Hematopoietic multipotent progenitor cell treated with erythropoietin and hydrocortisone succinate and interleukin-3 and kit ligand, for 17 days (in vitro differentiated cells): ENCODE data around the gene ZNF827.

Source experiments
- DNase-seq: peaks from one replicate; pipeline ENCODE4 v3.0.0-alpha.2; 2015; ENCODE audit warnings: low spot score

The ZNF827 gene, protein sequence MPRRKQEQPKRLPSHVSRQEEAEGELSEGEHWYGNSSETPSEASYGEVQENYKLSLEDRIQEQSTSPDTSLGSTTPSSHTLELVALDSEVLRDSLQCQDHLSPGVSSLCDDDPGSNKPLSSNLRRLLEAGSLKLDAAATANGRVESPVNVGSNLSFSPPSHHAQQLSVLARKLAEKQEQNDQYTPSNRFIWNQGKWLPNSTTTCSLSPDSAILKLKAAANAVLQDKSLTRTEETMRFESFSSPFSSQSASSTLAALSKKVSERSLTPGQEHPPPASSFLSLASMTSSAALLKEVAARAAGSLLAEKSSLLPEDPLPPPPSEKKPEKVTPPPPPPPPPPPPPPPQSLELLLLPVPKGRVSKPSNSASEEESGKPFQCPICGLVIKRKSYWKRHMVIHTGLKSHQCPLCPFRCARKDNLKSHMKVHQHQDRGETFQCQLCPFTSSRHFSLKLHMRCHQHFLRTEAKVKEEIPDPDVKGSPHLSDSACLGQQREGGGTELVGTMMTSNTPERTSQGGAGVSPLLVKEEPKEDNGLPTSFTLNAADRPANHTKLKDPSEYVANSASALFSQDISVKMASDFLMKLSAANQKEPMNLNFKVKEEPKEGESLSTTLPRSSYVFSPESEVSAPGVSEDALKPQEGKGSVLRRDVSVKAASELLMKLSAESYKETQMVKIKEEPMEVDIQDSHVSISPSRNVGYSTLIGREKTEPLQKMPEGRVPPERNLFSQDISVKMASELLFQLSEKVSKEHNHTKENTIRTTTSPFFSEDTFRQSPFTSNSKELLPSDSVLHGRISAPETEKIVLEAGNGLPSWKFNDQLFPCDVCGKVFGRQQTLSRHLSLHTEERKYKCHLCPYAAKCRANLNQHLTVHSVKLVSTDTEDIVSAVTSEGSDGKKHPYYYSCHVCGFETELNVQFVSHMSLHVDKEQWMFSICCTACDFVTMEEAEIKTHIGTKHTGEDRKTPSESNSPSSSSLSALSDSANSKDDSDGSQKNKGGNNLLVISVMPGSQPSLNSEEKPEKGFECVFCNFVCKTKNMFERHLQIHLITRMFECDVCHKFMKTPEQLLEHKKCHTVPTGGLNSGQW

DNA sequence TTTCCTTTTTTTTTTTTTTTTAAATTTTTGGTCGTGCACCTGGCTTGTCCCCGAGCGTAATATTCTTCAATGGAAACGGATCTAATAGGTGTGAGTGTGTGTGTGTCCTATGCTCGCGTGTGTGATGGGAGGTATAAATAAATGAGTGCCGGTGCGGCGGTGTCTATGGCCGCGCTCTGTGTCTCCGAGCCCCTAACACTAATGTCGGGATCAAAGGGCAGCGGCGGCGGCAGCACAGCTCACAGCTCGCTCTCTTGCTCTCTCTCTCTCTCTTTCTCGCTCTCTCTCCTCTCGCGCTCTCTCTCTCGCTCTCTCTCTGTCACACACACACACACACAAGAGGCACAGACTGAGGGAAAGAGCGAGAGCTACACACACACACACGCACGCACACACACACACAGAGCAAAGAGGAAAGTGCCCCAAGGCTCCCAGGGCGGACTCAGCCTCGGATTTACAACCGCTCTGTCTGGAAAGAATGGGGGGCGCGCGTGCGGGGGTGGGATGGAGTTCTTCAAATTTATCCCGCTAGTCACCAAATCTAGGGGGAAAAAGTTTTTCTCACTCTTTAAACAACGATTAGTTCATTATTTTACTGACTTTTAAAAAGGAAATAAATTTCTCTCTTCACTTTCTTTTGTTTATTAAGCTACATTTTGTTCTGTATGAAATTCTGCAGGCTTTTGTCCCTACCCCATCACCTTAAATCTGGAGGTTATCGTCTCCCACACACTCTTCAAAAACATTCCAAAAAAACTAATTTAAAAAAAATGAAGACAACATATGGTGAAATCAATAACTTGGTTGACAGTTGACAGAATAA, at the start of gene ZNF827:
TSS of gene ZNF827 (minus strand) at position 206 of the 823 bp plus-strand sequence. CDS start 416 bp downstream, outside the sequence.
- no peak for DNase-seq

DNA sequence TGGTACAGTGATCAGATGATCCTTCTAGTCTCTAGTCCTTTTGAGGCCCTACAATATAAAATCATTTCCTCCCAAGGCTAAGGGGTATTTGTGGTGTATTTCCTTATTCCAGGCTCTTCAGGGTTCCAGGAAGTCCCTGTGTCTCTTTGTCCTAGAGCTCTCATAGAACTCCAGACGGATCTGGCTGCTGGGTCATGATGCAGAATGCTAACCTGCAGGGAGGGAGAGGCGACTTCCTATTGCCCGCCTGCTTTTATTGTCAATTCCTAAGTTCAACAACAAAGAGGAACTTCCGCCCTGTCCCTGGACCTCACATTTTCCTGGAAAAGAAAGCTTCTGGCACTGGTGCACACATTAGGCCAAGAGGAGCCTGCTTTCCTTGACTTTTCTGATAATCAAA, 45.9 kb upstream of the ZNF827 start:
- DNase-seq, result no peak

DNA sequence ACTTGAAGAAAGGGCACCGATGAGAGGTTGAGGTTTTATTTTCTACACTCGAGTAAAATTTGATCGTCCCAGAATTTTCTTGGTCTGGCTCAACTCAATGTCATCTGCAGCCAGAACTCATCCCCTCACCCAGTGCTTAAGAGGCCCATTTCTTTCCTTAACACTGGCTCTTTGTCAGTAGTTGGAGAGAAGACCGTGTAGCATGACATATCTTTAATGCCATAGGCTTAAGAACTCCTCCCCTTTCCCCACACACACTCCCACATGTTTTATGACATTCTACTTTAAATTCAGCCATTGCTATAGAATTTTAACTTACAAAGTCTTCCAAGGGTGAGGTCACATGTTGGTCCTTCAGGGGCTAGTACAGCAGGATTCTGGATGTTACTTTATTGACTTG, 44.2 kb upstream of the ZNF827 start:
- DNase-seq, result no peak

DNA sequence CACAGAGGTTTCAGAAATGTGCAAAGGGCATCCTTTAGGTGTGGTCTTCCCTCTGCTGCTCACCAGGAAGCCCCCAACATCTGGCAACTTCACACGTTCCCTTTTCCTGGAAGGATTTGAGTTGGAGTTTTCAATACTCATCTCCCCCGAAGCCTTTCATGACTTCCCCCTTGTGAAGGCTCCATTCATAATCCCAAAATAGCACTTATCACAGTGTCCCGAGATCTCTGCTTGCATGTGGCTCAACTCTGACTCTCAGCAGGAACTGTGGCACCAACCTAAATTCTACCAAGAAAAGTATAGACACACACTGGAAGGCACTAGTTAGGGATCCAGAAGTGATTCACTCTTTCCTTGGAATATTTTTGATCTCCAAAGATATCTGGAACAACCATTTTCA, 40.5 kb upstream of the ZNF827 start:
- no peak for DNase-seq

DNA sequence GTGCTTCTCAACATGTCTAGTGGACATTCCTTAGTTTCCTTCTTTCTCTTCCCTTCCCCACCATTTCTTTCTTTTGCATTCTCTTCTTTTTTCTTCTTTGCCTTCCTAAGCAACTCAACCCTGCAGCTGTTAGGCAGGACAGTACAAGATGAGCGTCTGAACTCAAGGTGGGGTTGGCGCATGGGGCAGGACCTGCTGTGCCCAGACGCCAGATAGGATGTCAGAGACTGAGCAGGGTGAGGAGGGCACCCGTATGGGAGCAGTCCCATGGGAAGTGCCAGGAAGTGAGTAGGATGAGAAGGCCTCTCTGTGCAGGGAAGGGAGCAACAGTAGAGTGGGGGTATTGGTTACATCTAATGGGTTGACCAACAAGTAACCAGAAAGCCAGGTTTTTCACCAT, 38.1 kb upstream of the ZNF827 start:
- no peak for DNase-seq

DNA sequence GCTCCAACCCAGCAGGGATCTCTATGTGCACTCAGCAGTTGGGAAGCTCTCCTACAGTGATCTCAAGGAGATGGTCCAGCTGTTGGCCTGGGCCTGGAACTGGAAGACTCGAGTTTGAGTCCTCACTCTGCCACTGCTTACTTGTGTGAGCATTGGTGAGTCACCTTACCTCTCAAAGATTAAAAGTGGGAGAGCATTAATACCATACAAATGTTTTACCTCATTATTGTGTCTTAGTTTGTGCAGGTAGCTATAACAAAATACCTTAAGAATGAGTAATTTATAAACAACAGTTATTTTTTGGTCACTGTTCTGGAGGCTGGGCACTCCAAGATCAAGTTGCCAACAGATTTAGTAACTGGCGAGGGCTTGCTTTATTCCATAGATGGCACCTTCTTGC, 21.4 kb upstream of the ZNF827 start:
- no peak for DNase-seq

DNA sequence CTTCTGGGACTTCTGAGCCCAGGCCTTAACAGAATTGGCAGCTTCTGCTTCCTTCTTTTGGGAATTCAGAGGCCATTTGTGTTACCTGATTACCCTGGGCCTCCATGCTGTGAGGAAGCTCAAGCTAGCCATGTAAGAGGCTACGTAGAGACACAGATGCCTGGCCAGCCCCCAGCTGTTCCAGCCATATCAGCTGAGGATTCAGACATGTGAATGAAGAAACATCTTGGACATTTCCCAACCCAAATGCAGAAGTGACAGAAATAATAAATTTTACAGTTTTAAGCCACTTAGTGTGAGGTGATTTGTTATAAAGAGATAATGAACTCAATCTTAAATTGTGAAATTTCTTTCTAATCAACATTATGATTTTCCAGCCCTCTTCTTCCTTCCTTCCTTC, 18.7 kb upstream of the ZNF827 start:
- no peak for DNase-seq

DNA sequence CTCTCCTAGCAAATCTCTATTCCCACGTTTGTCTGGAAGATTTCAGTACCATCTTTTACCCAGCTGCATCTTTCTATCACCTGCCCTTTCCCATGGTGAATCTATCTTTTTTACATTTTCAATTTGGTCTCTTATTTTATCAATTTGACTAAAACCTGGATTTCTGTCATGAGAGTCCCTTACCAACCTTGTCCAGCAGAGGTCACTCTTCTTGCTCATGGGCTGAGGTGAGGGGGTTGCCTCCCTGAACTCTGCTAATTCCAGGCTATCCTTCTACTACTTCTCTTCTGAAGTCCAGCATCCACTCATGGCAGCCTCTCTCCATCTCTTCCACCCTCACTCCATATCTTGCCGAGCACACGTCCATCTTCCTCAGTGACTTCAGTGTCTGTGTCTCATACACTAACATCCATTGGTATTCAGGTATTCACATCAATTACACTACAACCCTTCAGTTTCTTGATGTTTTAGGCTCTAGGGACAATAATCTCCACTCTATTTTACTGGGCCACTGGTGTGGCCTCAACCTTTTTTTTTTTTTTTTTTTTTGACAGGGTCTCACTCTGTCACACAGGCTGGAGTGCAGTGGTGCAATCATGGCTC, 17.8 kb upstream of the ZNF827 start:
- DNase-seq, result peak; percentile 9

DNA sequence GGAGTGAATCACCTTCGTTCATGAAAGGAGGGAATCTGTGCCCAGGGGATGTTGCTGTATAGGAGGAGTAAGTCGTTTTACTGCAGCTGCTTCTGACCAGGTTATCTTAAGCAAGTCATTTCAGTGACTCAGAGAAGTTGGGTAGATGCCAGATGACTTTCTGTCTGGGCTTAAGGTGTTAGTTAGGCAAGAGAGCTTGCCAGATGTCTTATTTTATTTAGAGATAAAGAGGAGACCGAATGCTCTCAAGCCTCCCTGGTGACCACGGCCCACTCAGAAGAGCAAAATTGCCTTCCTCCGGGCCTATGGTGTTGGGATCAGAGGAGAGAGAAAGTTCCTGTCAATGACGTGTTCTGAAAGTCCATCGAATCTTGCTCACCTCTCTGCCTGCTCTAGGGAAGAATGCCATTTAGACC, 16.3 kb upstream of the ZNF827 start:
- peak; percentile 55 for DNase-seq

DNA sequence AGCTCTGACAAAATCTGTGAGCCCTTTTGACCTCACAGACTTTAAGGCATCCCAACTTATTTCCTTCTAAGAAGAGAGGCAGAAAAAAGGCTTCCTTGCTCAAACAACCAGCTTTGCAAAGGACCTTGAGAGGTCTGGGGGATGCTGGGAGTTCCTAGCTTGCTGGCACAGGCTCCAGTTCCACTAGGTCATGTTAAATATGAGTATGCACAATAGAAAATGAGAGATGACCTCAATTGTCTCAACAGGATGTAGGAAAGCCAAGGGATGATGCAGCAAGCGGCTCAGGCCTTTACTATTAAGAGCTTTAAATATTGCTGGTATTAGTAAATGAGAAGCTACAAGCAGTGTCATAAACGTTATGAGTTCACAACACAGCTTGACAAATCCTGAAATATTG, 13.3 kb upstream of the ZNF827 start:
- DNase-seq, result no peak

DNA sequence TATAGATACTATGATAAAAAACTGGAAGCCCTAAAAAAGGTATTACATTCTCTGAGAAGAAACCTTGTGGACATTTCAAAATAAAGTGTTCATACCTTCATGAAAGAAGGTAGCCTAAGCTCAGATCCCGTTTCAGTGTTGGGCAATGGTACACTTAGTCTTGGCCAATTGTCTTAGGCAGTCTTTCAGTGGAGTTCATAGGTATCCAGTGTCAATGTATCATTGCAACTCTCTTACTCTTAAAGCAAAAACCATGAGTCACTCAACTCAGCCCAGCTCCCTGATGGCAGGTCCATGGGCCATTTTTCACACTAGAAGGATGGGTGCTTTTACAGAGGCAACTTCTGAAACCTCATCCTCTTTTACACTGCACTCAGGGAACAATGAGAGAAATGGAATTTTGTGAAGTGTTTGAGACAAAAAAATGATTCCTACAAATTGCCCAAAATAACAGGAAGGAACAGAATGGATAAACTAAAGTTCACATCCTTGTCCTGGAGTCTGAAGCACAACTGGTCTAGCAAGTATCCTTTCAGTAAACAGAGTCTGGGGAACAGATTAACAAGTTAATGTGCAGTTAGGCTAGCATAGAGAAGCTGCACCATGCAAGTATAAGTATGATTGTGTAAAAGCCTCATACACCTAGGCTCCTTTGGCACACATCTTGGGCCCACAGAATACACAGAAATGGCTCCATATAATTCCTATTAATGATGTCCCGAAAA, 7.0 kb upstream of the ZNF827 start:
- no peak for DNase-seq

DNA sequence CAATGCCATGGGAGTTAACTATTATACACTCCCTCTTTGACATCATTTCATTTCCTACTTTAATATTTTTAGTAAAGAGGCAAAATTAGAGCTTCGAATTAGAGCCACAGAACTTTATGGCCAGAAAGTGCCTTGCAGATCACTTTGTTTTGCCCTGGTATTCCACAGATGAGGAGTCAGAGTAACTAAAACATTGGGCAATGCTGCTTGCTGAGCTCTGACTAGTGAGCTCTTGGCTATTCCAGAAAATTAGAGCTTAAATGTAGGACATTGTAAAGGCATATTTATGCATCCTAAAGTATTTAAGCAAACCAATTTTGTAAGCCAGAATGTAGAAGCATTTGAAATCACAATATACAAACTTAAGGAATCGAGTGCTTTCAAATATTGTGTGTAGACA, 6.3 kb upstream of the ZNF827 start:
- no peak for DNase-seq

DNA sequence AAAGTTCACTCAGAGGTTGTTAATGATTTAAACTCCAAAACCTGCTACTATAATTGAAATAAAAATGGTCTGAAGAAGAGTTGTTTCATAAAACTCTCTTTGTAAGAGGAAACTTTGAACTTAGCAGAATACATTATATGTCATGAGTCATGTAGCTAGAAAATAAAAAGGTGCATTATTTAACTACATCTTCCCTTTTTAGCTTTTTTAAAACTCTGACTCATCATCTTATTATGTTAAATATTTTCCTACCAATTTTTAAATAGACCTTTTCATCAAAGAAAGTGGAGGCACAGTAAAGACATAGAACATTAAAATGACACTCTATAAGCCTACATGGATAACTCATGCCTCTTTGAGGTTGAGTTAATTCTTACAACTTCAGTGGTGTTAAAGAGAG, 1.2 kb upstream of the ZNF827 start:
- no peak for DNase-seq

DNA sequence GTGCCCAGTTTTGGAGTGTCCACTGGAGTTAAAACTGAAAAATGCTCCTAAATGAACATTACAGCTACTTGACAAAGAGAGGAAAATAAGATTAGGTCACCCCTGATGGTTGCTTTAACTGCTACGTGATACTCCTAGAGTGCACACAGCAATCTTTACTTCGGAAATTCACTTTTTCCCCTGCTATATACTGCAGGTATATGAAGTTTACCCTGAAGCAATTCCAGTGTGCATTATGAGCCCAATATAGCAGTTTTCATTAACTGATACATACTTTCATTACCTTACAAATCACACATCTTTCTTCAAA, 773 bp upstream of the ZNF827 start:
- no peak for DNase-seq

DNA sequence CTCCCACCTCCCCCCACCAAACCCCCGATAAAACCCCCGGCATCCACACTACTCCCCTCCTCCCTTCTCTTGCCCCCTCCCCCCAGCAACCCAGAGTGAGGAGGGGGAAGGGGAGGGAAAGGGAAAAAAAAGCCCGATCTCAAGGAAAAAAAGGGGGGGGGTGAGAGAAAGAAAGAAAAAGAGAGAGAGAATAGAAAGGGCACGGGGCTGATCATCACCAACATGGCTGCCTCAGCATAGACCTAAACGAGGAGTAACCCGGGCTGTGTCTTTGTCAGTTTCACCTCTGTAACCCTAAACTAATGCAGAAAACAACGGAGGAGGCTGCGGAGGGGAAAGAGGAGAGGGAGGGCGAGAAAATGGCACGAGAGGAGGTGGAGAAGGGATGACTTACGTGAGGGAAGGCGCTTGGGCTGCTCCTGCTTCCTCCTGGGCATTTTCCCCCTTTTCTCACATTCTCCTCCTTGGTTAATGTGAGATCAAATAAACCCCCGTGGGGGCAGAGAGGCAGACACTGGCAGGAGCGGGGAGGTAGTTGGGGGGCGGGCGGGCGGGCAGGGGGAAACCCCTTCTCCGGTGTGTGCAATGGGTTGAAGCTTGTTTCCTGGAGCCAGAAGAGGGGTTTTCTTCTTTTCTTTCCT, 532 bp downstream of the ZNF827 start:
- no peak for DNase-seq

DNA sequence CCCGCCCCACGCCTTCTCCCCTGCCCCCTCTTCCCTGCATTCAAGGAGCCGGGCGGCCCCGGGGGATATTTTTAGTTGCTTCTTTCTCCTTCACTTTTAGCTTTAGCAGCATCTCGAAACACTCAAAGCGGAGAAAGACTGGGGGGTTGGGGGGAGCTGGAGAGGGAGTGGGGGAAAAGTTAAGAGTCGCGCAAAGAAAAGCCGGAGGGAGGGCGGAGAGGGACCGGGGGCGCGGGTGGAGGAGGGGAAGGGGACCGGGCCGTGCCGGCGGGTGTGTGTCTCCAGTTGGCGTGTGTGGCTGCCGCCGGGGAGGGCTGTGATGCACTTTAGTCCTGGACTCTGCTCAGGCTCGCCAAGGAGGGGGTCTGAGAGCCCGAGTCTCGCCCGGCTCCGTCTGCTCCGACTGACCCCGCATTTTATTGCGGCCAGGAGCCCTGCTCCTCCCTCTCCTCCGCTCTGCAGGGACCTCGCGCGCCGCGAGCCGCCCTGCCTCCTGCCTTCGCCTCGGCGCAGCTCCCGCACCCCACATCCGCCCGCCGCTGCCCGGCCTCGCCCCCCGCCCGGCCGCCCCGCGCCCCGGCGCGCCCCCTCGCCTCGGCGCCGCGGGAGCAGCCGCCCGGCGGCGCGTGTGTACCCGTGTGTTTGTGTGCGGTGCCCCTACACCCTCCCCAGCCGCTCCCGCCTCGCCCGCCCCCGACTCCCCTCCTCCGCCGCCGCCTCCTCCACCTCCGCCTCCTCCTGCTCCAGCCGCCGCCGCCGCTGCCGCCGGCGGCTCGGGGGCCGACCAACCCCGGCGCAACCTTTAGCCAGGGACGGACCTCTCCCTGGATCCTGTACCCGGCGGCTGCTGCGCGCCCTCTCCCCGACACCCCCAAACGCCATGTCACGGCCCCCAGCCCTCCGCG, 1.4 kb downstream of the ZNF827 start:
- no peak for DNase-seq

DNA sequence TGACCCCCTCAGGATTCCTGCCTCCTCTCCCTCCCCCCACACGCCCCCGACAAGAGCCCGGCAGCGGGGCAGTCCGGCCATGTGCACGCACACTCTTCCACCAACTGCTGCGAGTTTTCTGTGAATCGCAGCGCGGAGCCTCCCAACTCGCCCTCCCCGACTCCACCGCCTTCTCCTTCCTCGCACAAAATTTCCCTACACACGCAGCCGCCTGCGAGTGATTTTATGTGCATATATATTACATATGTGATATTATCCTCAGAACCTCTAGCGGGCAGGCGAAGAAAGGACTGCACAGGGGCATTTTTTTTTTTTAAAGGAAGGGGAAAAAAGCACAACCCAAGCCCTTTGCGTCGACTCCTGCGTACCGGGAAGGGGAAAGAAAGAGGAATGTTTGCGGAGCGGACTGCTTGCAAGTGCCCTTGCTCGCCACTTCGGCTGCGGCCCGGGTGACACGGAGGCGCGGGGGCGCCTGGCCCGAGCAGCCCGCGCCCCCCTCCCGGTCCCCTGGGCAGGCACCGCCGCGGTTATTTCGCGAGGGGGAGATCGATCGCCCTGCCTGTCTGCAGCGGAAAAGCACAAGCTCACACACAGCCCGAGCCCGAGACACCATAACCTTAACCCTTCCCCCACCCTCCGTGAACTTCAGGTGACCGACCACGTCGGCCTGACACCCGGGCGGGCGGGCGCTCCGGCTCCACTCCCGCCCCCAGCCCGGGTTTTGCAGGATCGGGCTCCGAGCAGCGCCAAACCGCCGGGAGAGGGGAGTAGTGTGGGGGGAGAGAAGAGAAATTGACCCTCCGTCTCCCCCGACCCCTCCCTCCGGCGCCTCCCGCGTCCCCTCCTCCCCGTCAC, 2.3 kb downstream of the ZNF827 start:
- DNase-seq, result no peak
